Thymus (tissue), 11 donors: ENCODE data around the gene SDE2. TPM values are rescaled to one million over a fixed set of nuclear protein-coding genes. Genes with fewer than 3 reads are reported as not detected.
A peak's percentile ranks its signal among the peaks of the same experiment; 100 is the strongest.
"Not testable (repeated sequence)": the region's sequence is repeated elsewhere in the genome, so short reads cannot be mapped to it uniquely, and the experiment has no call there.

ENCODE experiments used
- DNase-seq, 9 donors: peaks; one replicate each; pipeline ENCODE4 v3.0.0-alpha.2; 2013; ENCODE audit warnings: low spot score in 9 of 9, low read depth in 6 of 9, missing footprints in 1 of 9
- H3K27ac ChIP-seq, 2 donors: one replicate each; pipeline ENCODE4 v1.5.1; 2013; ENCODE audit warnings: control low read depth in 1 of 2, low read depth in 1 of 2, low read length in 1 of 2, mild to moderate bottlenecking in 1 of 2, moderate library complexity in 1 of 2
- H3K27me3 ChIP-seq, 2 donors: one replicate each; pipeline ENCODE4 v1.5.1; 2013; ENCODE audit warnings: low read length in 1 of 2; ENCODE audit not compliant: control insufficient read depth in 2 of 2, insufficient read depth in 1 of 2
- H3K36me3 ChIP-seq, 2 donors: one replicate each; pipeline ENCODE4 v1.5.1; 2013; ENCODE audit warnings: low read length in 1 of 2, mild to moderate bottlenecking in 1 of 2, moderate library complexity in 1 of 2; ENCODE audit not compliant: control insufficient read depth in 2 of 2, insufficient read depth in 2 of 2
- H3K4me1 ChIP-seq, 2 donors: one replicate each; pipeline ENCODE4 v1.5.1; 2013; ENCODE audit warnings: low read length in 2 of 2; ENCODE audit not compliant: control insufficient read depth in 2 of 2, insufficient read depth in 2 of 2
- H3K4me3 ChIP-seq, 2 donors: one replicate each; pipeline ENCODE4 v1.5.1; 2013; ENCODE audit warnings: low read length in 2 of 2, control low read depth in 1 of 2, mild to moderate bottlenecking in 1 of 2
- H3K9me3 ChIP-seq, 2 donors: one replicate each; pipeline ENCODE4 v1.5.1; 2013; ENCODE audit warnings: low read length in 1 of 2, mild to moderate bottlenecking in 1 of 2; ENCODE audit not compliant: control insufficient read depth in 2 of 2, insufficient read depth in 1 of 2
- WGBS: extraction: QIAGEN DNeasy Blood & Tissue Kit; methylation state at CpG from one replicate; pipeline ENCODE4 v1.1.7; 2013; 5-methylcytosine and 5-hydroxymethylcytosine counted together
- polyA plus RNA-seq: library from polyadenylated mRNA; stranded (reverse); fragments of 200-250 nt; gene quantifications from one replicate; pipeline ENCODE4 v1.2.3, GENCODE V29; 2013
- total RNA-seq: library from RNA; stranded (reverse); fragments of 120-200 nt; gene quantifications from one replicate; pipeline ENCODE4 v1.2.4, GENCODE V29; 2013
- donor health status: healthy.

The SDE2 gene
- total and polyA plus RNA-seq, 2 donors: 13.8 to 29.7 TPM

GRCh38 chr1:226021401-226021800, 22.3 kb upstream of the SDE2 start:
- H3K27ac ChIP-seq: no peak overlapping the region
- no peak overlapping the region for H3K4me3 ChIP-seq
- no peaks in the 10 kb centered on the region for H3K36me3 ChIP-seq
- 78% methylated on average over 3 of the region's 3 CpGs for WGBS
- peaks cover 0 to 3% of the 10 kb centered on the region in 2 donors for H3K4me1 ChIP-seq
- no peaks in the 10 kb centered on the region for H3K9me3 ChIP-seq
- DNase-seq: no peak
- H3K27me3 ChIP-seq: no peaks in the 10 kb centered on the region

GRCh38 chr1:226019572-226019971, 20.4 kb upstream of the SDE2 start:
- no peaks in the 10 kb centered on the region for H3K9me3 ChIP-seq
- no peaks in the 10 kb centered on the region for H3K27me3 ChIP-seq
- peaks cover 0 to 3% of the 10 kb centered on the region in 2 donors for H3K4me1 ChIP-seq
- no peaks in the 10 kb centered on the region for H3K36me3 ChIP-seq
- no peak overlapping the region for H3K4me3 ChIP-seq
- no peak overlapping the region for H3K27ac ChIP-seq
- WGBS: 100% methylated on average over 1 of the region's 1 CpG
- no peak for DNase-seq

- DNase-seq: no peak
- Histone ChIP-seq H3K27me3 (no peaks in the 10 kb centered on the region), H3K27ac (no peak overlapping the region), H3K4me1 (peaks cover 0 to 3% of the 10 kb centered on the region in 2 donors), H3K9me3 (no peaks in the 10 kb centered on the region), H3K36me3 (no peaks in the 10 kb centered on the region), H3K4me3 (no peak overlapping the region)
- WGBS: 37% methylated on average over 6 of the region's 6 CpGs
These were observed 17.9 kb upstream of the SDE2 start for GRCh38 chr1:226017070-226017469.

GRCh38 chr1:226009650-226010044, 10.5 kb upstream of the SDE2 start:
- DNase-seq: no peak
- Histone ChIP-seq H3K36me3 (no peaks in the 10 kb centered on the region), H3K9me3 (no peaks in the 10 kb centered on the region), H3K4me3 (no peak overlapping the region), H3K27ac (no peak overlapping the region), H3K4me1 (no peaks in the 10 kb centered on the region), H3K27me3 (no peaks in the 10 kb centered on the region)
- 97% methylated on average over 5 of the region's 5 CpGs for WGBS

- H3K4me1 ChIP-seq: peaks cover 13 to 15% of the 10 kb centered on the region in 2 donors
- not testable (repeated sequence) for H3K27me3 ChIP-seq, H3K4me3 ChIP-seq, H3K27ac ChIP-seq, H3K36me3 ChIP-seq, DNase-seq, H3K9me3 ChIP-seq
- WGBS: 96% methylated on average over 12 of the region's 12 CpGs
These were observed 8.2 kb upstream of the SDE2 start for GRCh38 chr1:226007126-226007892.

- no peaks in the 10 kb centered on the region for H3K9me3 ChIP-seq
- H3K27me3 ChIP-seq: no peaks in the 10 kb centered on the region
- no peak for DNase-seq
- H3K36me3 ChIP-seq: no peaks in the 10 kb centered on the region
- H3K4me1 ChIP-seq: peaks cover 18 to 20% of the 10 kb centered on the region in 2 donors
- no peak overlapping the region for H3K4me3 ChIP-seq
- H3K27ac ChIP-seq: no peak overlapping the region
These were observed 7.5 kb upstream of the SDE2 start for GRCh38 chr1:226006686-226007085.

DNA sequence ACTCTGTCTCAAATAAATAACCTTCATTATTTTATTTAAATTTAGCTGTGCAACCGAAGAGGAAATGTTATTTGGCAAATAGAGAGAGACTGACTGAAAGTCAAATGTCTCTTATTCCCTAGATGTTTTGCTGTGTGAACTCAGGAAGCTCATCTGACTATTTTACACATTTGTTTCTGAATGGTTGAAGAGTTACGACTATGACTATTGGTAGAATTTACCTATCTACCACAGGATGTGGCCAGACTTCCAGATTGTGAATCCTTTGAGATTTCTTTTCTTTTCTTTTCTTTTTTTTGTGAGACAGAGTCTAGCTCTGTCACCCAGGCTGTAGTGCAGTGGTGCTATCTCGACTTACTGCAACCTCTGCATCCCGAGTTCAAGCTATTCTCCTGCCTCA, 5.3 kb upstream of the SDE2 start:
- Histone ChIP-seq H3K4me1 (peaks cover 25 to 39% of the 10 kb centered on the region in 2 donors), H3K27ac (peak overlapping the region in 1 of 2 donors; percentile 18), H3K27me3 (no peaks in the 10 kb centered on the region), H3K4me3 (no peak overlapping the region), H3K36me3 (no peaks in the 10 kb centered on the region), H3K9me3 (no peaks in the 10 kb centered on the region)
- WGBS: 64% methylated on average over 4 of the region's 4 CpGs
- peak in 1 of 9 donors; percentile 54 for DNase-seq

- WGBS: 98% methylated on average over 3 of the region's 3 CpGs
- H3K9me3 ChIP-seq: no peaks in the 10 kb centered on the region
- H3K27ac ChIP-seq: no peak overlapping the region
- no peaks in the 10 kb centered on the region for H3K36me3 ChIP-seq
- DNase-seq: no peak
- no peak overlapping the region for H3K4me3 ChIP-seq
- peaks cover 25 to 39% of the 10 kb centered on the region in 2 donors for H3K4me1 ChIP-seq
- no peaks in the 10 kb centered on the region for H3K27me3 ChIP-seq
These were observed 4.5 kb upstream of the SDE2 start for GRCh38 chr1:226003502-226004170.

DNA sequence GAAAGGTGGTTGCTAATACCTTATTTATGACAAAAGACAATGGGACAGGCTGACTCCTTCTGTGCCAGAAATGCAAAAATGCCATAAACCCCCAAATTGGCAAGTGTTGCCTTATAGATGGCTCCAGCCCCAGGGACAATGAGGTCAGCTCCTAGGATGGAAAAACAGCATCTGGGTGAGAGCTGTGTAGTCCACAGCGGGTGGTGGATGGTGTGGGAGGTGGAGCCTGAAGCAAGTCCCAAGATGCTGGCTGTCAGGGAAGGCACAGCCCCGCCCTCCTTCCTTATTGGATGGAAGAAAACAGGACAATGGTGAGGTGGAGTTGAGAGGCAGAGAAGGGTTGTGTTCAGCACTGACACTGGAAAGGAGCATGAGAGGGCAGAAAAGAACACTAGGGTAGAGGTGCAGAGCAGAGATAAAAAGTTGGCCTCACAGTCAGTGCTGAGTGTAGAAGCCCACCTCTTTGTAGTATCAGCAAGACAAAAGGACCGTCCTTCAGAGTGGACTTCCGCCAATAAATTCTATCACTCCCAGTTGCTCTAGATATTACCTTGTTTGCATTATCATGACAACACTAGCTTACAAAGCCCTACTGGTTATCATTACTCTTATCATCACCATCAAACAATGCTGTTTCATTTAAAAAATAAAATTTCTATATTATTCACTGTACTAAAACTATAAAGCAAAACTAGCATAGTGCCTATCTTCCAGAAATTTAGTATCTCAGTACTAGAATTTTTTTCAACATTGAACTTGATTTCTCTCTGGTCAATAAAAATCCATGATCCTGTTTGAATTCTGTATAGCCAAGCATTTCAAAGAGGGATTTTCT, 3.7 kb upstream of the SDE2 start:
- DNase-seq: peak in 3 of 9 donors; percentile 36 to 60 (median 39)
- H3K9me3 ChIP-seq: no peaks in the 10 kb centered on the region
- no peaks in the 10 kb centered on the region for H3K36me3 ChIP-seq
- peaks cover 29 to 42% of the 10 kb centered on the region in 2 donors for H3K4me1 ChIP-seq
- peak overlapping the region; percentile 88 to 100 for H3K27ac ChIP-seq
- WGBS: 68% methylated on average over 4 of the region's 4 CpGs
- no peak overlapping the region for H3K4me3 ChIP-seq
- H3K27me3 ChIP-seq: no peaks in the 10 kb centered on the region
